WTC11 (cell line): ENCODE results near the gene FGD3. TPM values are rescaled to one million over a fixed set of nuclear protein-coding genes. Genes with fewer than 3 reads are reported as not detected.

Source experiments
- ATAC-seq: fragments of 200-7000 bp; cut with Tn5 transposase; 2 replicates; pipeline ENCODE4 v1.10.0; 2021; ENCODE audit warnings: mild to moderate bottlenecking, moderate library complexity
- CTCF ChIA-PET: fragments of 300-600 bp; sonication (Branson Sonifier 250); formaldehyde crosslinking; loops from one replicate; lab custom pipeline; 2021; ENCODE audit warnings: antibody characterized with exemption; lab: Charles Lee
- POLR2A ChIA-PET: fragments of 350-600 bp; sonication (Branson Sonifier 250); formaldehyde crosslinking; loops from one replicate; lab custom pipeline; 2021; ENCODE audit warnings: antibody characterized with exemption; lab: Charles Lee
- DNase-seq: peaks from one replicate; pipeline ENCODE4 v3.0.0; 2021; ENCODE audit warnings: low spot score
- H3K27ac Mint-ChIP-seq: 2 replicates; pipeline ENCODE4 v1.8.0; 2021; ENCODE audit warnings: mixed read lengths
- H3K27me3 Mint-ChIP-seq: 2 replicates; pipeline ENCODE4 v1.8.0; 2021; ENCODE audit warnings: low read depth, mild to moderate bottlenecking, moderate library complexity, mixed read lengths
- H3K36me3 Mint-ChIP-seq: 2 replicates; pipeline ENCODE4 v1.8.0; 2021; ENCODE audit warnings: mixed read lengths
- H3K4me1 Mint-ChIP-seq: 2 replicates; pipeline ENCODE4 v1.8.0; 2022; ENCODE audit warnings: mixed read lengths
- H3K4me3 Mint-ChIP-seq: 2 replicates; pipeline ENCODE4 v1.8.0; 2021; ENCODE audit warnings: mild to moderate bottlenecking, moderate library complexity, mixed read lengths
- H3K9me3 Mint-ChIP-seq: 2 replicates; pipeline ENCODE4 v1.8.0; 2021; ENCODE audit warnings: mixed read lengths
- ELF4 ChIP-seq: sonication (generic); formaldehyde crosslinking; IDR thresholded peaks from 2 replicates; pipeline ENCODE4 v1.8.1; 2022; ENCODE audit warnings: low read depth, mild to moderate bottlenecking, moderate library complexity, missing genetic modification reagents
- ESRRA ChIP-seq: sonication (generic); formaldehyde crosslinking; IDR thresholded peaks from 2 replicates; pipeline ENCODE4 v1.8.1; 2022; ENCODE audit warnings: mild to moderate bottlenecking, missing genetic modification reagents, borderline replicate concordance
- FOXJ3 ChIP-seq: sonication (generic); formaldehyde crosslinking; IDR thresholded peaks from 2 replicates; pipeline ENCODE4 v1.9.0; 2021; ENCODE audit warnings: missing genetic modification reagents, mild to moderate bottlenecking, borderline replicate concordance
- FOXP1 ChIP-seq: sonication (generic); formaldehyde crosslinking; IDR thresholded peaks from 2 replicates; pipeline ENCODE4 v1.8.0; 2022; ENCODE audit warnings: missing genetic modification reagents, mild to moderate bottlenecking, moderate library complexity, borderline replicate concordance
- NR3C1 ChIP-seq: sonication (generic); formaldehyde crosslinking; conservative IDR thresholded peaks from 2 replicates; pipeline ENCODE4 v1.8.1; 2023; ENCODE audit warnings: low read depth, mild to moderate bottlenecking, missing genetic modification reagents
- OVOL2 ChIP-seq: fragments of 250-450 bp; sonication (Bioruptor Pico); IDR thresholded peaks from 2 replicates; pipeline ENCODE4 v1.9.0; 2021; ENCODE audit warnings: mild to moderate bottlenecking, borderline replicate concordance
- SMAD3 ChIP-seq: sonication (generic); formaldehyde crosslinking; IDR thresholded peaks from 2 replicates; pipeline ENCODE4 v1.8.0; 2022; ENCODE audit warnings: missing genetic modification reagents, mild to moderate bottlenecking, borderline replicate concordance
- TEAD4 ChIP-seq: sonication (generic); formaldehyde crosslinking; IDR thresholded peaks from 2 replicates; pipeline ENCODE4 v1.8.0; 2022; ENCODE audit warnings: mild to moderate bottlenecking, missing genetic modification reagents
- ZNF219 ChIP-seq: sonication (generic); formaldehyde crosslinking; IDR thresholded peaks from 2 replicates; pipeline ENCODE4 v1.8.0; 2023; ENCODE audit warnings: missing genetic modification reagents, mild to moderate bottlenecking, borderline replicate concordance
- ZNF263 ChIP-seq: sonication (generic); formaldehyde crosslinking; IDR thresholded peaks from 2 replicates; pipeline ENCODE4 v1.8.1; 2022; ENCODE audit warnings: low read depth, mild to moderate bottlenecking, moderate library complexity, missing genetic modification reagents
- total RNA-seq: library from RNA; stranded (reverse); gene quantifications from 3 replicates; pipeline ENCODE4 v1.2.3, GENCODE V29; 2021
- TF ChIP-seq, protein P1 (sequence below): sonication (generic); formaldehyde crosslinking; IDR thresholded peaks from 2 replicates; pipeline ENCODE4 v1.8.1; 2023; ENCODE audit warnings: mild to moderate bottlenecking, missing genetic modification reagents
- TF ChIP-seq, protein P2 (sequence below): sonication (generic); formaldehyde crosslinking; IDR thresholded peaks from 2 replicates; pipeline ENCODE4 v1.8.0; 2022; ENCODE audit warnings: mild to moderate bottlenecking, missing genetic modification reagents
- TF ChIP-seq, protein P3 (sequence below): sonication (generic); formaldehyde crosslinking; conservative IDR thresholded peaks from 2 replicates; pipeline ENCODE4 v1.8.1; 2023; ENCODE audit warnings: mild to moderate bottlenecking, low read depth, missing genetic modification reagents, moderate library complexity
- TF ChIP-seq, protein P4 (sequence below): fragments of 250-450 bp; sonication (Bioruptor Pico); IDR thresholded peaks from 2 replicates; pipeline ENCODE4 v1.9.0; 2021; ENCODE audit warnings: mild to moderate bottlenecking, borderline replicate concordance
- TF ChIP-seq, protein P5 (sequence below): sonication (generic); formaldehyde crosslinking; IDR thresholded peaks from 2 replicates; pipeline ENCODE4 v1.8.1; 2022; ENCODE audit warnings: low read depth, missing genetic modification reagents, borderline replicate concordance
- TF ChIP-seq, protein P6 (sequence below): sonication (generic); formaldehyde crosslinking; IDR thresholded peaks from 2 replicates; pipeline ENCODE4 v1.8.1; 2022; ENCODE audit warnings: mild to moderate bottlenecking, missing genetic modification reagents, moderate library complexity, borderline replicate concordance
- TF ChIP-seq, protein P7 (sequence below): sonication (generic); formaldehyde crosslinking; IDR thresholded peaks from 2 replicates; pipeline ENCODE4 v1.8.1; 2022; ENCODE audit warnings: mild to moderate bottlenecking, moderate library complexity, missing genetic modification reagents
- TF ChIP-seq, protein P8 (sequence below): sonication (generic); formaldehyde crosslinking; IDR thresholded peaks from 2 replicates; pipeline ENCODE4 v1.8.1; 2022; ENCODE audit warnings: missing genetic modification reagents, borderline replicate concordance

Gene FGD3
- total RNA-seq, 1 experiment from 2014 or later: 1.9 TPM

DNA sequence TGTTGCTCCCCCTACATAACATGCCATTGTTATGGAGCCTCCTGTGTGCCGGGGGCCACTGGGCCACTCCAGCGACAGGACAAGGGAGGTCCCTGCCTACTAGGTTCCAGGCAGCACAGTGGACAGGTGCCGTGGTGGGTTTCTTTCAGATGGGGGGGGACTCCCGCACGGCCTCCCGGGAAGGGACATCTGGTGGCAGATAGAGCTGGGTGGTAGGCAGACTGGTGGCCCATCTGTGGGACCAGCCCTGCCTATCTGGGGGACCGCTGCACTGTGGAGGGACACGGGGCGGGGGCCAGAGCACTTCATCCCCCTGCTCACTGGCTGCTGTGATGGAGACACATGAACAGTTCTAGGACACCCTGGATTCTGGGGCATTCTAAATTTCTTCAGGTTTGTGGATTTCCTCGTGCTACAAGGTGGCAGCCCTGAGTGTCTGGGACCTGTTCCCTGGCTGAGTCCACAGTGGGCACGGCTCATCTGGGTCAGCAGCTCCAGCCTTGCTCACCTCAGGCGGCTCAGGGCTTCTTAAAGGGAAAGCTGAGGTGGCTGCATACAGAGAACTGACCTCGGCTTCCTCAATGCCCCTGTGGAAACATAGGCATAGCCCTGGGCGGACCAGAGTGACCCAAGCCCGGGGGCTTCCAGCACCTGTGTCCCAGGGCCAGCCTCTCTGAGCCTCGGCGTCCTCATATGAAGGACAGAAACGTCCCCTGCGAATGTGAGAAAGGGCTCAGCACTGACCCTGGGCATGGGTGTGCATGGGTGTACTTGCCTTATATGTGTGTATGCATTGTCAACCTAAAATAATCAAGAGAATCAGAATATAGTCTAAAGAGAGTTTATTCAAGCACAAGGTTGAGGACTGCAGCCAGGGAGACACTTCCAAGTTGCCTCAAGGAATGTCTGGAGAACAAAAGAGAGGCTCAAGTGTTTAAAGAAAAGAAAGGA, 22.5 kb downstream of the FGD3 start:
- Mint-ChIP-seq H3K4me3 (no peak overlapping the region), H3K27me3 (no peaks in the 10 kb centered on the region; the same call in 1 of the 2 replicates), H3K36me3 (no peaks in the 10 kb centered on the region), H3K27ac (peak overlapping the region; percentile 96), H3K4me1 (peaks cover 59% of the 10 kb centered on the region), H3K9me3 (no peaks in the 10 kb centered on the region)
- ChIA-PET POLR2A (interaction anchor here (1.1 kb wide), 1 partner anchor 23 kb away, joined by 4 read pairs; no protein-coding TSS in a partner anchor), CTCF (interaction anchor here (1.8 kb wide), 1 partner anchor 34 kb away, joined by 7 read pairs; no protein-coding TSS in a partner anchor)
- TF ChIP-seq, protein P1, sequence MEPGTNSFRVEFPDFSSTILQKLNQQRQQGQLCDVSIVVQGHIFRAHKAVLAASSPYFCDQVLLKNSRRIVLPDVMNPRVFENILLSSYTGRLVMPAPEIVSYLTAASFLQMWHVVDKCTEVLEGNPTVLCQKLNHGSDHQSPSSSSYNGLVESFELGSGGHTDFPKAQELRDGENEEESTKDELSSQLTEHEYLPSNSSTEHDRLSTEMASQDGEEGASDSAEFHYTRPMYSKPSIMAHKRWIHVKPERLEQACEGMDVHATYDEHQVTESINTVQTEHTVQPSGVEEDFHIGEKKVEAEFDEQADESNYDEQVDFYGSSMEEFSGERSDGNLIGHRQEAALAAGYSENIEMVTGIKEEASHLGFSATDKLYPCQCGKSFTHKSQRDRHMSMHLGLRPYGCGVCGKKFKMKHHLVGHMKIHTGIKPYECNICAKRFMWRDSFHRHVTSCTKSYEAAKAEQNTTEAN (CRISPR knock-in tag): no peak
- TF ChIP-seq OVOL2 (CRISPR knock-in tag) (no peak), FOXP1 (CRISPR knock-in tag) (no peak), TEAD4 (CRISPR knock-in tag) (no peak), NR3C1 (CRISPR knock-in tag) (no peak), ELF4 (CRISPR knock-in tag) (no peak), ESRRA (CRISPR knock-in tag) (no peak), FOXJ3 (no peak), ZNF263 (CRISPR knock-in tag) (no peak), SMAD3 (CRISPR knock-in tag) (no peak), ZNF219 (CRISPR knock-in tag) (no peak)
- TF ChIP-seq, protein P2, sequence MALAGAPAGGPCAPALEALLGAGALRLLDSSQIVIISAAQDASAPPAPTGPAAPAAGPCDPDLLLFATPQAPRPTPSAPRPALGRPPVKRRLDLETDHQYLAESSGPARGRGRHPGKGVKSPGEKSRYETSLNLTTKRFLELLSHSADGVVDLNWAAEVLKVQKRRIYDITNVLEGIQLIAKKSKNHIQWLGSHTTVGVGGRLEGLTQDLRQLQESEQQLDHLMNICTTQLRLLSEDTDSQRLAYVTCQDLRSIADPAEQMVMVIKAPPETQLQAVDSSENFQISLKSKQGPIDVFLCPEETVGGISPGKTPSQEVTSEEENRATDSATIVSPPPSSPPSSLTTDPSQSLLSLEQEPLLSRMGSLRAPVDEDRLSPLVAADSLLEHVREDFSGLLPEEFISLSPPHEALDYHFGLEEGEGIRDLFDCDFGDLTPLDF (CRISPR knock-in tag): no peak
- TF ChIP-seq, protein P3, sequence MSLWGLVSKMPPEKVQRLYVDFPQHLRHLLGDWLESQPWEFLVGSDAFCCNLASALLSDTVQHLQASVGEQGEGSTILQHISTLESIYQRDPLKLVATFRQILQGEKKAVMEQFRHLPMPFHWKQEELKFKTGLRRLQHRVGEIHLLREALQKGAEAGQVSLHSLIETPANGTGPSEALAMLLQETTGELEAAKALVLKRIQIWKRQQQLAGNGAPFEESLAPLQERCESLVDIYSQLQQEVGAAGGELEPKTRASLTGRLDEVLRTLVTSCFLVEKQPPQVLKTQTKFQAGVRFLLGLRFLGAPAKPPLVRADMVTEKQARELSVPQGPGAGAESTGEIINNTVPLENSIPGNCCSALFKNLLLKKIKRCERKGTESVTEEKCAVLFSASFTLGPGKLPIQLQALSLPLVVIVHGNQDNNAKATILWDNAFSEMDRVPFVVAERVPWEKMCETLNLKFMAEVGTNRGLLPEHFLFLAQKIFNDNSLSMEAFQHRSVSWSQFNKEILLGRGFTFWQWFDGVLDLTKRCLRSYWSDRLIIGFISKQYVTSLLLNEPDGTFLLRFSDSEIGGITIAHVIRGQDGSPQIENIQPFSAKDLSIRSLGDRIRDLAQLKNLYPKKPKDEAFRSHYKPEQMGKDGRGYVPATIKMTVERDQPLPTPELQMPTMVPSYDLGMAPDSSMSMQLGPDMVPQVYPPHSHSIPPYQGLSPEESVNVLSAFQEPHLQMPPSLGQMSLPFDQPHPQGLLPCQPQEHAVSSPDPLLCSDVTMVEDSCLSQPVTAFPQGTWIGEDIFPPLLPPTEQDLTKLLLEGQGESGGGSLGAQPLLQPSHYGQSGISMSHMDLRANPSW (CRISPR knock-in tag): no peak
- TF ChIP-seq, protein P4, sequence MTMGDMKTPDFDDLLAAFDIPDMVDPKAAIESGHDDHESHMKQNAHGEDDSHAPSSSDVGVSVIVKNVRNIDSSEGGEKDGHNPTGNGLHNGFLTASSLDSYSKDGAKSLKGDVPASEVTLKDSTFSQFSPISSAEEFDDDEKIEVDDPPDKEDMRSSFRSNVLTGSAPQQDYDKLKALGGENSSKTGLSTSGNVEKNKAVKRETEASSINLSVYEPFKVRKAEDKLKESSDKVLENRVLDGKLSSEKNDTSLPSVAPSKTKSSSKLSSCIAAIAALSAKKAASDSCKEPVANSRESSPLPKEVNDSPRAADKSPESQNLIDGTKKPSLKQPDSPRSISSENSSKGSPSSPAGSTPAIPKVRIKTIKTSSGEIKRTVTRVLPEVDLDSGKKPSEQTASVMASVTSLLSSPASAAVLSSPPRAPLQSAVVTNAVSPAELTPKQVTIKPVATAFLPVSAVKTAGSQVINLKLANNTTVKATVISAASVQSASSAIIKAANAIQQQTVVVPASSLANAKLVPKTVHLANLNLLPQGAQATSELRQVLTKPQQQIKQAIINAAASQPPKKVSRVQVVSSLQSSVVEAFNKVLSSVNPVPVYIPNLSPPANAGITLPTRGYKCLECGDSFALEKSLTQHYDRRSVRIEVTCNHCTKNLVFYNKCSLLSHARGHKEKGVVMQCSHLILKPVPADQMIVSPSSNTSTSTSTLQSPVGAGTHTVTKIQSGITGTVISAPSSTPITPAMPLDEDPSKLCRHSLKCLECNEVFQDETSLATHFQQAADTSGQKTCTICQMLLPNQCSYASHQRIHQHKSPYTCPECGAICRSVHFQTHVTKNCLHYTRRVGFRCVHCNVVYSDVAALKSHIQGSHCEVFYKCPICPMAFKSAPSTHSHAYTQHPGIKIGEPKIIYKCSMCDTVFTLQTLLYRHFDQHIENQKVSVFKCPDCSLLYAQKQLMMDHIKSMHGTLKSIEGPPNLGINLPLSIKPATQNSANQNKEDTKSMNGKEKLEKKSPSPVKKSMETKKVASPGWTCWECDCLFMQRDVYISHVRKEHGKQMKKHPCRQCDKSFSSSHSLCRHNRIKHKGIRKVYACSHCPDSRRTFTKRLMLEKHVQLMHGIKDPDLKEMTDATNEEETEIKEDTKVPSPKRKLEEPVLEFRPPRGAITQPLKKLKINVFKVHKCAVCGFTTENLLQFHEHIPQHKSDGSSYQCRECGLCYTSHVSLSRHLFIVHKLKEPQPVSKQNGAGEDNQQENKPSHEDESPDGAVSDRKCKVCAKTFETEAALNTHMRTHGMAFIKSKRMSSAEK: no peak
- TF ChIP-seq, protein P5, sequence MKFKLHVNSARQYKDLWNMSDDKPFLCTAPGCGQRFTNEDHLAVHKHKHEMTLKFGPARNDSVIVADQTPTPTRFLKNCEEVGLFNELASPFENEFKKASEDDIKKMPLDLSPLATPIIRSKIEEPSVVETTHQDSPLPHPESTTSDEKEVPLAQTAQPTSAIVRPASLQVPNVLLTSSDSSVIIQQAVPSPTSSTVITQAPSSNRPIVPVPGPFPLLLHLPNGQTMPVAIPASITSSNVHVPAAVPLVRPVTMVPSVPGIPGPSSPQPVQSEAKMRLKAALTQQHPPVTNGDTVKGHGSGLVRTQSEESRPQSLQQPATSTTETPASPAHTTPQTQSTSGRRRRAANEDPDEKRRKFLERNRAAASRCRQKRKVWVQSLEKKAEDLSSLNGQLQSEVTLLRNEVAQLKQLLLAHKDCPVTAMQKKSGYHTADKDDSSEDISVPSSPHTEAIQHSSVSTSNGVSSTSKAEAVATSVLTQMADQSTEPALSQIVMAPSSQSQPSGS (CRISPR knock-in tag): no peak
- TF ChIP-seq, protein P6, sequence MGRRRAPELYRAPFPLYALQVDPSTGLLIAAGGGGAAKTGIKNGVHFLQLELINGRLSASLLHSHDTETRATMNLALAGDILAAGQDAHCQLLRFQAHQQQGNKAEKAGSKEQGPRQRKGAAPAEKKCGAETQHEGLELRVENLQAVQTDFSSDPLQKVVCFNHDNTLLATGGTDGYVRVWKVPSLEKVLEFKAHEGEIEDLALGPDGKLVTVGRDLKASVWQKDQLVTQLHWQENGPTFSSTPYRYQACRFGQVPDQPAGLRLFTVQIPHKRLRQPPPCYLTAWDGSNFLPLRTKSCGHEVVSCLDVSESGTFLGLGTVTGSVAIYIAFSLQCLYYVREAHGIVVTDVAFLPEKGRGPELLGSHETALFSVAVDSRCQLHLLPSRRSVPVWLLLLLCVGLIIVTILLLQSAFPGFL: no peak
- TF ChIP-seq, protein P7, sequence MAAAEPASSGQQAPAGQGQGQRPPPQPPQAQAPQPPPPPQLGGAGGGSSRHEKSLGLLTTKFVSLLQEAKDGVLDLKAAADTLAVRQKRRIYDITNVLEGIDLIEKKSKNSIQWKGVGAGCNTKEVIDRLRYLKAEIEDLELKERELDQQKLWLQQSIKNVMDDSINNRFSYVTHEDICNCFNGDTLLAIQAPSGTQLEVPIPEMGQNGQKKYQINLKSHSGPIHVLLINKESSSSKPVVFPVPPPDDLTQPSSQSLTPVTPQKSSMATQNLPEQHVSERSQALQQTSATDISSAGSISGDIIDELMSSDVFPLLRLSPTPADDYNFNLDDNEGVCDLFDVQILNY (CRISPR knock-in tag): no peak
- TF ChIP-seq, protein P8, sequence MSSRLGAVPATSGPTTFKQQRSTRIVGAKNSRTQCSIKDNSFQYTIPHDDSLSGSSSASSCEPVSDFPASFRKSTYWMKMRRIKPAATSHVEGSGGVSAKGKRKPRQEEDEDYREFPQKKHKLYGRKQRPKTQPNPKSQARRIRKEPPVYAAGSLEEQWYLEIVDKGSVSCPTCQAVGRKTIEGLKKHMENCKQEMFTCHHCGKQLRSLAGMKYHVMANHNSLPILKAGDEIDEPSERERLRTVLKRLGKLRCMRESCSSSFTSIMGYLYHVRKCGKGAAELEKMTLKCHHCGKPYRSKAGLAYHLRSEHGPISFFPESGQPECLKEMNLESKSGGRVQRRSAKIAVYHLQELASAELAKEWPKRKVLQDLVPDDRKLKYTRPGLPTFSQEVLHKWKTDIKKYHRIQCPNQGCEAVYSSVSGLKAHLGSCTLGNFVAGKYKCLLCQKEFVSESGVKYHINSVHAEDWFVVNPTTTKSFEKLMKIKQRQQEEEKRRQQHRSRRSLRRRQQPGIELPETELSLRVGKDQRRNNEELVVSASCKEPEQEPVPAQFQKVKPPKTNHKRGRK: no peak
- ATAC-seq (peak; percentile 13), DNase-seq (no peak)
